OCI-LY1 (cell line): ENCODE results near the gene LMBR1.
"Not testable (repeated sequence)": the region's sequence is repeated elsewhere in the genome, so short reads cannot be mapped to it uniquely, and the experiment has no call there.

ENCODE experiments used
- CTCF ChIP-seq: fragments of 200-600 bp; sonication (generic), shearing (Covaris generic); IDR thresholded peaks from 2 replicates; pipeline ENCODE4 v1.5.1; 2017; ENCODE audit warnings: mild to moderate bottlenecking, antibody characterized with exemption, low read length, moderate library complexity, mixed read lengths
- EZH2 ChIP-seq: fragments of 200-600 bp; sonication (generic), shearing (Covaris generic); IDR thresholded peaks from 2 replicates; pipeline ENCODE4 v1.8.0; 2017; ENCODE audit warnings: borderline replicate concordance, mixed run types, mild to moderate bottlenecking, antibody characterized with exemption, low read length, moderate library complexity, mixed read lengths

DNA sequence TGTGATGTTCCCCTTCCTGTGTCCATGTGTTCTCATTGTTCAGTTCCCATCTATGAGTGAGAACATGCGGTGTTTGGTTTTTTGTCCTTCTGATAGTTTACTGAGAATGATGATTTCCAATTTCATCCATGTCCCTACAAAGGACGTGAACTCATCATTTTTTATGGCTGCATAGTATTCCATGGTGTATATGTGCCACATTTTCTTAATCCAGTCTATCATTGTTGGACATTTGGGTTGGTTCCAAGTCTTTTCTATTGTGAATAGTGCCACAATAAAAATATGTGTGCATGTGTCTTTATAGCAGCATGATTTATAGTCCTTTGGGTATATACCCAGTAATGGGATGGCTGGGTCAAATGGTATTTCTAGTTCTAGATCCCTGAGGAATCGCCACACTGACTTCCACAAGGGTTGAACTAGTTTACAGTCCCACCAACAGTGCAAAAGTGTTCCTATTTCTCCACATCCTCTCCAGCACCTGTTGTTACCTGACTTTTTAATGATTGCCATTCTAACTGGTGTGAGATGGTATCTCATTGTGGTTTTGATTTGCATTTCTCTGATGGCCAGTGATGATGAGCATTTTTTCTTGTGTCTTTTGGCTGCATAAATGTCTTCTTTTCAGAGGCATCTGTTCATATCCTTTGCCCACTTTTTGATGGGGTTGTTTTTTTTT, 16.7 kb upstream of the LMBR1 start:
- TF ChIP-seq CTCF, EZH2: not testable (repeated sequence)
